ENCODE data around the gene DPP4.
A peak's percentile ranks its signal among the peaks of the same experiment; 100 is the strongest.

The DPP4 gene

GRCh38 chr2:162074928-162075688 is 1.1 kb upstream of the DPP4 start:
- H3K36me3 Mint-ChIP-seq (ENCODE audit: insufficient read depth) = peaks cover 7% of the 10 kb centered on the region
- no peak for DNase-seq
- H3K9me3 Mint-ChIP-seq = no peaks in the 10 kb centered on the region
- no peak for ATAC-seq (replicated peaks)
- peak overlapping the region in 1 of 2 donors; percentile 88 for H3K27ac Mint-ChIP-seq
- H3K27me3 Mint-ChIP-seq = peaks cover 0 to 18% of the 10 kb centered on the region in 2 donors
- peak overlapping the region; percentile 86 to 99 for H3K4me3 Mint-ChIP-seq
- peaks cover 11 to 18% of the 10 kb centered on the region in 2 donors for H3K4me1 Mint-ChIP-seq (ENCODE audit: low read depth in 2 of 2)

DNA sequence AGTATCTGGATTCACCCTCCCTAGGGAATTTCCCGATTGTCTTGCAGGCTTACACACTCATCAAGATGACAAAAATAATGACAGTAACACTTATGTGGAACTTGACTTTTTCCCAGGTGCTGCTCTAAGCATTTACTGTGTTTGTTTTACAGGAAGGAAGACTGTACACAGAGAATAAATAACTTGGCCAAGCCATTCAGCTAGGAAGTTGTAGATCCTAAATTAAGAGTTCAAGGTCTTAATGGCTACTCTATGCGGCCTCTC is 549 bp upstream of the DPP4 start:
- Mint-ChIP-seq H3K27me3 (peaks cover 0 to 18% of the 10 kb centered on the region in 2 donors), H3K9me3 (no peaks in the 10 kb centered on the region), H3K4me3 (peak overlapping the region; percentile 86 to 99), H3K36me3 (ENCODE audit: insufficient read depth) (peaks cover 7% of the 10 kb centered on the region), H3K27ac (peak overlapping the region; percentile 25 to 88), H3K4me1 (ENCODE audit: low read depth in 2 of 2) (peaks cover 11 to 18% of the 10 kb centered on the region in 2 donors)
- no peak for DNase-seq
- ATAC-seq (replicated peaks) = no peak

DNA sequence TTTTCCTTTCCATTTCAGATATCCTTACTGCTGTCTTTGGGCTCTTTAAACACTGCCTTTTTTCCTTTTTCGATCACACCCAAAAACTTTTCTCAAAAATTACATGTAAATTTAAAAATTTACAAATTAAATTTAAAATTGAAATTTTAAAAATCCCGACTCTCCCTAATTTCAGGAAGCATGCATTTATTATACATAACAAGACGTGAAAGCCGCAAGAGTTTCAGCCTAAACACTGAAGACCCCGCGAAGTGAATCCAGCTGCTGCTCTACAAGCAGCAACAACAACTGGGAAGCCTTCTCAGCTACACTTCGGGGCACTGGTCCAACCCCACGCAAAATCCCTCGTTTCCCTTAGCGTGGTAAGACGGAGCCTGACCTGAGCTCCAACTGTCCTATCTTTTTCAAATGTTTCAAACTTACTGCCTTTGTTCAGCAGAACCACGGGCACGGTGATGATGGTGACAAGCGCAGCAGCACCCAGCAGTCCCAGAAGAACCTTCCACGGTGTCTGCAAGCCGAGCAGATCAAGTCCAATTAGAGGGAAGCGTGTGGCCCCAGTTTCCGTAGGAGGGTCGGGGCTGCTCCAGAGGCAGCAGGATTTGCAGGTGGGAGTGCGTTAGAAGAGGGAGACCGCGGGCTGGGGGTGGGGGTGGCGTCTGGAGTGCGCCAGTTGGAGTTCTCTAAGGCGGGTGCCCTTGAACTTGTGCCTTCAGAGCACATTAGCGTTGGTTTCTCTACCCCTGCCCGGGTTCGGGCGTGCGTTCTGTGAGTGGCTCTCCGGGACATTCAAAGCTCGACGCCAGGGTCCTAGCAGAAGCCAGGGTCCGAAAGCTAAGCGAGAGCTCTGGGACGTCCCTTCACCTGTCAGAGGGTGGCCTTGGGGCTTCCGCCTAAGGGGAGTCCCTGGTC is 783 bp downstream of the DPP4 start:
- ATAC-seq (replicated peaks) (peak; percentile 40), DNase-seq (no peak)
- Mint-ChIP-seq H3K4me3 (peak overlapping the region; percentile 86 to 99), H3K4me1 (ENCODE audit: low read depth in 2 of 2) (peaks cover 11 to 20% of the 10 kb centered on the region in 2 donors), H3K27ac (peak overlapping the region; percentile 74 to 88), H3K27me3 (peaks cover 0 to 18% of the 10 kb centered on the region in 2 donors), H3K9me3 (no peaks in the 10 kb centered on the region), H3K36me3 (ENCODE audit: insufficient read depth) (peaks cover 7% of the 10 kb centered on the region)

DNA sequence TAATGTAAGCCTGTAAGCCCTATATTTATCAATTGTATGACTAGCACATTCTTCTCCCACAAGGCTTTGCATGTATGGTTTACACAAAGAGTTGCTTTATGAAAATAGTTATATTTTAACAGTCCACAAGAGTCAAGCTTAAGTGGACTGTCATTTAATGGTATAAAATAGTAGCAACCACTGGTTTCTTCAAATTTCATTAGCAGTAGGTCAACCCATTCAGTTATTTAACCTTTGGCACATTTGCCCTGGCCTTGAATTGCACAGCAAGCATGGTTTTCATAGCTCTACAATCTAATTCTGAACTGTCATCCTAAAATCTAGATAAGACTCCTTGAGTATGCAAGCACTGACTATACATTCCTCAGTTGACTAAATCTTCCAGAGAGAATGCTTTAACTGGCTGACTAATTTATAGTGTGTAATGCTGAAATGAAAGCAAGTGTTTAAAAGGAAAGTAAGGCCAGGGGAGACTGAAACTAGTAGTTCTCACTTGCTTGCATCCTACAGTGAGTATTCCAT is 1.8 kb downstream of the DPP4 start:
- peaks cover 0 to 18% of the 10 kb centered on the region in 2 donors for H3K27me3 Mint-ChIP-seq
- no peaks in the 10 kb centered on the region for H3K9me3 Mint-ChIP-seq
- peaks cover 11 to 20% of the 10 kb centered on the region in 2 donors for H3K4me1 Mint-ChIP-seq (ENCODE audit: low read depth in 2 of 2)
- peak overlapping the region; percentile 86 to 99 for H3K4me3 Mint-ChIP-seq
- no peak for DNase-seq
- H3K36me3 Mint-ChIP-seq (ENCODE audit: insufficient read depth) = peaks cover 7% of the 10 kb centered on the region
- no peak for ATAC-seq (replicated peaks)
- no peak overlapping the region for H3K27ac Mint-ChIP-seq

- ATAC-seq (replicated peaks) = no peak
- peak overlapping the region in 1 of 2 donors; percentile 80 for H3K27ac Mint-ChIP-seq
- peaks cover 9% of the 10 kb centered on the region for H3K36me3 Mint-ChIP-seq (ENCODE audit: insufficient read depth)
- H3K4me3 Mint-ChIP-seq = peak overlapping the region in 1 of 2 donors; percentile 59
- H3K9me3 Mint-ChIP-seq = no peaks in the 10 kb centered on the region
- DNase-seq = no peak
- peaks cover 0 to 18% of the 10 kb centered on the region in 2 donors for H3K27me3 Mint-ChIP-seq
- H3K4me1 Mint-ChIP-seq (ENCODE audit: low read depth in 2 of 2) = peaks cover 11 to 26% of the 10 kb centered on the region in 2 donors
Measured at GRCh38 chr2:162071001-162071400, 3.0 kb downstream of the DPP4 start.

GRCh38 chr2:162070228-162070936 is 3.6 kb downstream of the DPP4 start:
- H3K27me3 Mint-ChIP-seq = peaks cover 0 to 18% of the 10 kb centered on the region in 2 donors
- DNase-seq = no peak
- peak overlapping the region in 1 of 2 donors; percentile 80 for H3K27ac Mint-ChIP-seq
- H3K9me3 Mint-ChIP-seq = no peaks in the 10 kb centered on the region
- no peak for ATAC-seq (replicated peaks)
- peak overlapping the region in 1 of 2 donors; percentile 59 for H3K4me3 Mint-ChIP-seq
- H3K36me3 Mint-ChIP-seq (ENCODE audit: insufficient read depth) = peaks cover 9% of the 10 kb centered on the region
- H3K4me1 Mint-ChIP-seq (ENCODE audit: low read depth in 2 of 2) = peaks cover 11 to 25% of the 10 kb centered on the region in 2 donors

GRCh38 chr2:162069267-162069903 is 4.6 kb downstream of the DPP4 start:
- peaks cover 0 to 8% of the 10 kb centered on the region in 2 donors for H3K27me3 Mint-ChIP-seq
- H3K9me3 Mint-ChIP-seq = no peaks in the 10 kb centered on the region
- H3K4me1 Mint-ChIP-seq (ENCODE audit: low read depth in 2 of 2) = peaks cover 11 to 27% of the 10 kb centered on the region in 2 donors
- peaks cover 9% of the 10 kb centered on the region for H3K36me3 Mint-ChIP-seq (ENCODE audit: insufficient read depth)
- ATAC-seq (replicated peaks) (no peak), DNase-seq (no peak)
- H3K27ac Mint-ChIP-seq = no peak overlapping the region
- no peak overlapping the region for H3K4me3 Mint-ChIP-seq

DNA sequence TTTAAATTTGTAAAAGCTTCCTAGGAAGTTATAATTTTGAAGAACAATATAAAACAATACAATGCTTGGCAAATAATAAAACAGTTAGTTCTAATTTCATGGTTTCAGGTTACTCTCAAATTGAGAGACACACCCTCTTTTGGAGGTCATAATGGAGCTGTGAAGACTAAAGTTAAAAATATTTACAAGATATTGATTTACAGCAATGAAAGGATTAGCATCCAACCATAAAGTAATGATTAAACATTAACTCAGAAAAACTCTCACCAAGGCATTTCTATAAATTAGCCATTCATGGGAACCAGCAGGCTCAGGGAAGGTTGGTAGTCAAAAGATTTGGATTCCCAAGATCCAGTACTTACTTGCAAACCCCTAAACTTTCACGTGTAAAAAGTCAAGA is 6.4 kb downstream of the DPP4 start:
- H3K9me3 Mint-ChIP-seq = no peaks in the 10 kb centered on the region
- peak overlapping the region in 1 of 2 donors; percentile 42 for H3K27ac Mint-ChIP-seq
- ATAC-seq (replicated peaks) (no peak), DNase-seq (no peak)
- no peaks in the 10 kb centered on the region for H3K27me3 Mint-ChIP-seq
- H3K4me1 Mint-ChIP-seq (ENCODE audit: low read depth in 2 of 2) = peaks cover 17 to 33% of the 10 kb centered on the region in 2 donors
- no peak overlapping the region for H3K4me3 Mint-ChIP-seq
- H3K36me3 Mint-ChIP-seq (ENCODE audit: insufficient read depth) = peaks cover 2% of the 10 kb centered on the region

- H3K27ac Mint-ChIP-seq = peak overlapping the region in 1 of 2 donors; percentile 83
- H3K4me1 Mint-ChIP-seq (ENCODE audit: low read depth in 2 of 2) = peaks cover 21 to 34% of the 10 kb centered on the region in 2 donors
- no peak for ATAC-seq (replicated peaks)
- H3K9me3 Mint-ChIP-seq = no peaks in the 10 kb centered on the region
- no peak for DNase-seq
- no peaks in the 10 kb centered on the region for H3K27me3 Mint-ChIP-seq
- H3K4me3 Mint-ChIP-seq = no peak overlapping the region
- H3K36me3 Mint-ChIP-seq (ENCODE audit: insufficient read depth) = peaks cover 2% of the 10 kb centered on the region
Measured at GRCh38 chr2:162065767-162066166, 8.2 kb downstream of the DPP4 start.

DNA sequence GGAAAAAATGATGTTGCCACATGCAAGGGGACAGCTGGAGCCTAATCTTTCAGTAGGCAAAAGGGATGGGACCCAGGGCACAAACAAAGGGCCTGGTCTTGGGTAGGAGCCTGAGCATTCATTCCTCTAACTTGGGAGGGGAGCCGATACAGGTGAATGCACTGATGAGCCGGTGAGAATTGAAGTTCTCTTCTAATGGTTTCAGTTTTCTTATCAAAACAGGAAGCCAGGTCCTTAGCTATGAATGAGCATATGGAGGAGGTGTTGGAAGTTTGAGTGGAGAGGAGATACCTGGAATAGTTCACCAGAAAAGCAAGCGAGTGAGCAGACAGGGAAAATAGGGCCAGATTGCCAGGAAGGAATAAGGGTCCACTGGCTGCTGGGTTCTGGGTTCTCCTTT is 10.1 kb downstream of the DPP4 start:
- no peaks in the 10 kb centered on the region for H3K27me3 Mint-ChIP-seq
- H3K4me3 Mint-ChIP-seq = peak overlapping the region; percentile 45 to 61
- DNase-seq (no peak), ATAC-seq (replicated peaks) (peak; percentile 59)
- H3K9me3 Mint-ChIP-seq = no peaks in the 10 kb centered on the region
- H3K4me1 Mint-ChIP-seq (ENCODE audit: low read depth in 2 of 2) = peaks cover 21 to 29% of the 10 kb centered on the region in 2 donors
- H3K36me3 Mint-ChIP-seq (ENCODE audit: insufficient read depth) = peaks cover 2% of the 10 kb centered on the region
- peak overlapping the region; percentile 36 to 81 for H3K27ac Mint-ChIP-seq

- DNase-seq = no peak
- H3K27ac Mint-ChIP-seq = peak overlapping the region; percentile 36 to 81
- peaks cover 21 to 28% of the 10 kb centered on the region in 2 donors for H3K4me1 Mint-ChIP-seq (ENCODE audit: low read depth in 2 of 2)
- peaks cover 2% of the 10 kb centered on the region for H3K36me3 Mint-ChIP-seq (ENCODE audit: insufficient read depth)
- ATAC-seq (replicated peaks) = peak; percentile 42
- H3K27me3 Mint-ChIP-seq = no peaks in the 10 kb centered on the region
- no peaks in the 10 kb centered on the region for H3K9me3 Mint-ChIP-seq
- H3K4me3 Mint-ChIP-seq = peak overlapping the region; percentile 45 to 61
Measured at GRCh38 chr2:162063281-162063680, 10.7 kb downstream of the DPP4 start.

- H3K4me1 Mint-ChIP-seq (ENCODE audit: low read depth in 2 of 2) = peaks cover 21 to 31% of the 10 kb centered on the region in 2 donors
- H3K4me3 Mint-ChIP-seq = peak overlapping the region; percentile 45 to 61
- DNase-seq (no peak), ATAC-seq (replicated peaks) (no peak)
- peaks cover 2% of the 10 kb centered on the region for H3K36me3 Mint-ChIP-seq (ENCODE audit: insufficient read depth)
- H3K9me3 Mint-ChIP-seq = peaks cover 0 to 2% of the 10 kb centered on the region in 2 donors
- H3K27me3 Mint-ChIP-seq = no peaks in the 10 kb centered on the region
- H3K27ac Mint-ChIP-seq = peak overlapping the region; percentile 36 to 81
Measured at GRCh38 chr2:162062559-162062958, 11.5 kb downstream of the DPP4 start.
